Hepatocyte (in vitro differentiated cells): ENCODE results near the gene MOB3B. TPM values are rescaled to one million over a fixed set of nuclear protein-coding genes. Genes with fewer than 3 reads are reported as not detected.

Experiments
- DNase-seq: peaks from one replicate; pipeline ENCODE4 v3.0.0-alpha.2; 2016; ENCODE audit warnings: low spot score
- H2AFZ ChIP-seq: fragments of 200-600 bp; sonication (generic); 2 replicates; pipeline ENCODE4 v1.6.0; 2016; ENCODE audit warnings: antibody characterized with exemption, mild to moderate bottlenecking
- H3K27ac ChIP-seq: fragments of 200-600 bp; sonication (generic); 2 replicates; pipeline ENCODE4 v1.5.1; 2016; ENCODE audit warnings: mild to moderate bottlenecking
- H3K27me3 ChIP-seq: fragments of 200-600 bp; sonication (generic); 2 replicates; pipeline ENCODE4 v1.6.1; 2016
- H3K36me3 ChIP-seq: fragments of 200-600 bp; sonication (generic); replicated peaks from 2 replicates; pipeline ENCODE4 v1.5.1; 2016; ENCODE audit warnings: low read depth; ENCODE audit not compliant: insufficient read depth
- H3K4me1 ChIP-seq: fragments of 200-600 bp; sonication (generic); 2 replicates; pipeline ENCODE4 v1.5.1; 2016; ENCODE audit warnings: mild to moderate bottlenecking, moderate library complexity; ENCODE audit not compliant: insufficient read depth
- H3K4me2 ChIP-seq: fragments of 200-600 bp; sonication (generic); 2 replicates; pipeline ENCODE4 v1.6.0; 2016
- H3K4me3 ChIP-seq: fragments of 200-600 bp; sonication (generic); 2 replicates; pipeline ENCODE4 v1.5.1; 2016; ENCODE audit warnings: mild to moderate bottlenecking
- H3K79me2 ChIP-seq: fragments of 200-600 bp; sonication (generic); 2 replicates; pipeline ENCODE4 v1.6.0; 2017; ENCODE audit warnings: mild to moderate bottlenecking
- H3K9me2 ChIP-seq: fragments of 200-600 bp; sonication (generic); replicated peaks from 2 replicates; pipeline ENCODE4 v1.6.0; 2017; ENCODE audit warnings: mild to moderate bottlenecking; ENCODE audit not compliant: insufficient read depth
- H3K9me3 ChIP-seq: fragments of 200-600 bp; sonication (generic); 2 replicates; pipeline ENCODE4 v1.5.1; 2016; ENCODE audit warnings: low read depth, mild to moderate bottlenecking
- H4K20me1 ChIP-seq: fragments of 200-600 bp; sonication (generic); 2 replicates; pipeline ENCODE4 v1.6.0; 2016; ENCODE audit warnings: mild to moderate bottlenecking; ENCODE audit not compliant: insufficient read depth, poor library complexity, severe bottlenecking
- CTCF ChIP-seq: fragments of 200-600 bp; sonication (generic); IDR thresholded peaks from 2 replicates; pipeline ENCODE4 v1.5.1; 2016; ENCODE audit warnings: antibody characterized with exemption, mild to moderate bottlenecking; ENCODE audit not compliant: poor library complexity
- EZH2 ChIP-seq: fragments of 200-600 bp; sonication (generic); IDR thresholded peaks from 2 replicates; pipeline ENCODE4 v1.6.1; 2016; ENCODE audit warnings: antibody characterized with exemption, mild to moderate bottlenecking, borderline replicate concordance
- EZH2phosphoT487 ChIP-seq: fragments of 200-600 bp; sonication (generic); IDR thresholded peaks from one replicate; pipeline ENCODE4 v1.6.1; 2018; ENCODE audit warnings: antibody characterized with exemption, mild to moderate bottlenecking, low read depth, moderate library complexity; ENCODE audit not compliant: unreplicated experiment, severe bottlenecking
- WGBS: methylation state at CpG from one replicate; pipeline ENCODE4 v1.1.6; 2016; ENCODE audit warnings: low lambda C conversion rate; ENCODE audit errors: missing lambda C conversion rate; 5-methylcytosine and 5-hydroxymethylcytosine counted together
- polyA plus RNA-seq: library from polyadenylated mRNA; unstranded; fragments of >200 nt; fragmentation: Nextera tagmentation; extraction: Ambion mirVana; gene quantifications from 2 replicates; pipeline ENCODE4 v1.2.1, GENCODE V29; 2016
- total RNA-seq: library from RNA; depleted of rRNA; stranded (reverse); fragments of >200 nt; gene quantifications from 2 replicates; pipeline ENCODE4 v1.2.3, GENCODE V29; 2014

Gene MOB3B
- total and polyA plus RNA-seq, 2 experiments from 2014 or later: 13.3 to 13.5 TPM

- peaks cover 14% of the 10 kb centered on the region for H3K4me1 ChIP-seq
- DNase-seq: no peak
- H2AFZ ChIP-seq: no peak overlapping the region
- TF ChIP-seq CTCF: no peak
- TF ChIP-seq EZH2phosphoT487: no peak
- no peak for TF ChIP-seq EZH2
- H3K27ac ChIP-seq: no peak overlapping the region
- H3K4me3 ChIP-seq: no peak overlapping the region
- no peaks in the 10 kb centered on the region for H4K20me1 ChIP-seq
- H3K27me3 ChIP-seq: no peaks in the 10 kb centered on the region
- H3K79me2 ChIP-seq: peaks cover 22% of the 10 kb centered on the region
- no peaks in the 10 kb centered on the region for H3K9me2 ChIP-seq
- 62% methylated on average over 4 of the region's 4 CpGs for WGBS
- no peaks in the 10 kb centered on the region for H3K9me3 ChIP-seq
- no peak overlapping the region for H3K4me2 ChIP-seq
- H3K36me3 ChIP-seq: no peaks in the 10 kb centered on the region
Measured at GRCh38 chr9:27530915-27531755, 1.5 kb upstream of the MOB3B start.

- H3K79me2 ChIP-seq: peaks cover 41% of the 10 kb centered on the region
- peak overlapping the region; percentile 72 for H3K4me3 ChIP-seq
- H3K36me3 ChIP-seq: no peaks in the 10 kb centered on the region
- no peaks in the 10 kb centered on the region for H4K20me1 ChIP-seq
- peaks cover 14% of the 10 kb centered on the region for H3K4me1 ChIP-seq
- peak overlapping the region; percentile 97 for H3K27ac ChIP-seq
- peak overlapping the region; percentile 76 for H2AFZ ChIP-seq
- no peaks in the 10 kb centered on the region for H3K27me3 ChIP-seq
- H3K4me2 ChIP-seq: peak overlapping the region; percentile 75
- H3K9me2 ChIP-seq: no peaks in the 10 kb centered on the region
- WGBS: 1% methylated on average over 25 of the region's 25 CpGs
- TF ChIP-seq EZH2: no peak
- TF ChIP-seq CTCF: peak; percentile 7
- TF ChIP-seq EZH2phosphoT487: no peak
- DNase-seq: peak; percentile 83
- H3K9me3 ChIP-seq: no peaks in the 10 kb centered on the region
Measured at GRCh38 chr9:27528886-27529315, 713 bp downstream of the MOB3B start.

- Histone ChIP-seq H2AFZ (peak overlapping the region; percentile 76), H3K79me2 (peaks cover 46% of the 10 kb centered on the region), H3K4me2 (peak overlapping the region; percentile 75), H3K27ac (peak overlapping the region; percentile 97), H3K9me2 (no peaks in the 10 kb centered on the region), H3K4me3 (peak overlapping the region; percentile 72), H3K36me3 (no peaks in the 10 kb centered on the region), H3K9me3 (no peaks in the 10 kb centered on the region), H3K27me3 (no peaks in the 10 kb centered on the region), H3K4me1 (peaks cover 14% of the 10 kb centered on the region), H4K20me1 (no peaks in the 10 kb centered on the region)
- DNase-seq: peak; percentile 89
- 2% methylated on average over 43 of the region's 44 CpGs for WGBS
- TF ChIP-seq EZH2phosphoT487: no peak
- no peak for TF ChIP-seq EZH2
- no peak for TF ChIP-seq CTCF
Measured at GRCh38 chr9:27528076-27528885, 1.3 kb downstream of the MOB3B start.
